OCI-LY3 (cell line): ENCODE data around the gene RUFY3.

Source experiments
- H2AFZ ChIP-seq: fragments of 200-600, 300-600 bp; shearing (Covaris generic); 2 replicates; pipeline ENCODE4 v1.6.0; 2014; ENCODE audit warnings: antibody characterized with exemption, low read depth, low read length
- H3K27ac ChIP-seq: fragments of 200-600, 300-600 bp; sonication (generic); 2 replicates; pipeline ENCODE4 v1.5.1; 2014; ENCODE audit warnings: mild to moderate bottlenecking, low read length, moderate library complexity, mixed read lengths
- H3K27me3 ChIP-seq: fragments of 200-600, 300-600 bp; sonication (generic); 2 replicates; pipeline ENCODE4 v1.6.1; 2014; ENCODE audit warnings: low read depth, low read length, mixed read lengths
- H3K36me3 ChIP-seq: fragments of 200-600, 300-600 bp; sonication (generic); replicated peaks from 2 replicates; pipeline ENCODE3; 2014; ENCODE audit warnings: low read depth, low read length, mixed read lengths
- H3K4me1 ChIP-seq: fragments of 300-600, 200-600 bp; sonication (generic); 2 replicates; pipeline ENCODE4 v1.6.1; 2014; ENCODE audit warnings: low read length, mixed read lengths
- H3K4me2 ChIP-seq: fragments of 200-600, 300-600 bp; sonication (generic); 2 replicates; pipeline ENCODE4 v1.6.1; 2014; ENCODE audit warnings: low read length, mixed read lengths
- H3K4me3 ChIP-seq: fragments of 300-600, 200-600 bp; sonication (generic); 2 replicates; pipeline ENCODE4 v1.5.1; 2014; ENCODE audit warnings: antibody characterized with exemption, mild to moderate bottlenecking, low read length, moderate library complexity
- H3K79me2 ChIP-seq: fragments of 300-600, 200-600 bp; shearing (Covaris generic); 2 replicates; pipeline ENCODE4 v1.6.1; 2014; ENCODE audit warnings: mild to moderate bottlenecking, low read length, mixed read lengths
- H3K9ac ChIP-seq: fragments of 300-600, 200-600 bp; shearing (Covaris generic); 2 replicates; pipeline ENCODE4 v1.6.0; 2014; ENCODE audit warnings: mild to moderate bottlenecking, low read length, moderate library complexity
- H3K9me3 ChIP-seq: fragments of 200-600, 300-600 bp; shearing (Covaris generic); 2 replicates; pipeline ENCODE4 v1.6.1; 2014; ENCODE audit warnings: low read length, mixed read lengths; ENCODE audit not compliant: insufficient read depth
- H4K20me1 ChIP-seq: fragments of 200-600, 300-600 bp; sonication (generic); 2 replicates; pipeline ENCODE4 v1.6.1; 2016; ENCODE audit warnings: low read length, mixed read lengths; ENCODE audit not compliant: insufficient read depth
- CTCF ChIP-seq: fragments of 200-600, 300-600 bp; sonication (generic); IDR thresholded peaks from 2 replicates; pipeline ENCODE4 v1.5.1; 2014; ENCODE audit warnings: antibody characterized with exemption, low read length, low read depth
- EZH2phosphoT487 ChIP-seq: fragments of 200-600 bp; shearing (Covaris generic); IDR thresholded peaks from 2 replicates; pipeline ENCODE4 v1.6.1; 2018; ENCODE audit warnings: antibody characterized with exemption, mixed run types, low read depth

Gene RUFY3

GRCh38 chr4:70712604-70713452, 8.9 kb upstream of the RUFY3 start:
- H3K36me3 ChIP-seq = no peaks in the 10 kb centered on the region
- TF ChIP-seq CTCF (no peak), EZH2phosphoT487 (no peak)
- peaks cover 72% of the 10 kb centered on the region for H3K79me2 ChIP-seq
- no peaks in the 10 kb centered on the region for H3K9me3 ChIP-seq
- H3K4me3 ChIP-seq = peak overlapping the region; percentile 64
- peaks cover 76% of the 10 kb centered on the region for H3K4me1 ChIP-seq
- peak overlapping the region; percentile 95 for H3K27ac ChIP-seq
- H3K4me2 ChIP-seq = peak overlapping the region; percentile 86
- H3K9ac ChIP-seq = peak overlapping the region; percentile 64
- no peaks in the 10 kb centered on the region for H4K20me1 ChIP-seq
- no peak overlapping the region for H2AFZ ChIP-seq
- no peaks in the 10 kb centered on the region for H3K27me3 ChIP-seq

GRCh38 chr4:70713453-70714078, 8.2 kb upstream of the RUFY3 start:
- peaks cover 76% of the 10 kb centered on the region for H3K4me1 ChIP-seq

GRCh38 chr4:70714079-70714887, 7.5 kb upstream of the RUFY3 start:
- Histone ChIP-seq H2AFZ (no peak overlapping the region), H3K4me2 (peak overlapping the region; percentile 86), H3K4me3 (peak overlapping the region; percentile 64), H3K36me3 (no peaks in the 10 kb centered on the region), H3K9me3 (no peaks in the 10 kb centered on the region), H3K27me3 (no peaks in the 10 kb centered on the region), H3K4me1 (peaks cover 74% of the 10 kb centered on the region), H3K9ac (peak overlapping the region; percentile 70), H4K20me1 (no peaks in the 10 kb centered on the region), H3K79me2 (peaks cover 68% of the 10 kb centered on the region), H3K27ac (peak overlapping the region; percentile 95)
- TF ChIP-seq EZH2phosphoT487 = no peak

More at GRCh38 chr4:70713453-70714078, 8.2 kb upstream of the RUFY3 start:
- H3K9ac ChIP-seq = peak overlapping the region; percentile 64
- peak overlapping the region; percentile 86 for H3K4me2 ChIP-seq
- H3K79me2 ChIP-seq = peaks cover 69% of the 10 kb centered on the region
- no peaks in the 10 kb centered on the region for H4K20me1 ChIP-seq
- H3K9me3 ChIP-seq = no peaks in the 10 kb centered on the region
- H3K27ac ChIP-seq = peak overlapping the region; percentile 95
- H2AFZ ChIP-seq = no peak overlapping the region
- no peak for TF ChIP-seq EZH2phosphoT487
- no peak for TF ChIP-seq CTCF
- H3K4me3 ChIP-seq = peak overlapping the region; percentile 64
- no peaks in the 10 kb centered on the region for H3K27me3 ChIP-seq
- no peaks in the 10 kb centered on the region for H3K36me3 ChIP-seq

- TF ChIP-seq EZH2phosphoT487 = no peak
- TF ChIP-seq CTCF = no peak
- Histone ChIP-seq H3K79me2 (peaks cover 68% of the 10 kb centered on the region), H3K27me3 (no peaks in the 10 kb centered on the region), H3K4me3 (peak overlapping the region; percentile 64), H3K9me3 (no peaks in the 10 kb centered on the region), H3K36me3 (no peaks in the 10 kb centered on the region), H4K20me1 (no peaks in the 10 kb centered on the region), H3K4me2 (peak overlapping the region; percentile 86), H2AFZ (no peak overlapping the region), H3K27ac (peak overlapping the region; percentile 95), H3K9ac (peak overlapping the region; percentile 70), H3K4me1 (peaks cover 67% of the 10 kb centered on the region)
These were observed 6.7 kb upstream of the RUFY3 start for GRCh38 chr4:70715097-70715496.
